ENCODE data around the gene GABPB1. TPM values are rescaled to one million over a fixed set of nuclear protein-coding genes. Genes with fewer than 3 reads are reported as not detected.
A peak's percentile ranks its signal among the peaks of the same experiment; 100 is the strongest.

Gene GABPB1
- total and polyA plus RNA-seq, 10 of the 15 experiments (the other 5 are each of a cell fraction or from before 2014, with no cell fraction given), result 13.9 to 48.2 (median 39.8) TPM

GRCh38 chr15:50244153-50244552 is 110.8 kb downstream of the GABPB1 start:
- FAIRE-seq, result no peak
- Histone ChIP-seq H3K4me3 (no peak overlapping the region), H3K27ac (ENCODE audit: control insufficient read depth, insufficient read depth) (no peak overlapping the region), H2AFZ (ENCODE audit: control insufficient read depth, low read depth, low read length) (no peak overlapping the region), H4K20me1 (ENCODE audit: control insufficient read depth, insufficient read depth) (no peaks in the 10 kb centered on the region), H3K27me3 (replicated peaks in 1 of 2; ENCODE audit: control insufficient read depth in 2 of 2, insufficient read depth in 2 of 2, low read length in 1 of 2) (no peaks in the 10 kb centered on the region), H3K79me2 (ENCODE audit: control insufficient read depth, insufficient read depth, low read length) (no peaks in the 10 kb centered on the region), H3K4me1 (ENCODE audit: control insufficient read depth, insufficient read depth, low read length) (peaks cover 8% of the 10 kb centered on the region), H3K4me2 (ENCODE audit: control insufficient read depth, insufficient read depth) (no peak overlapping the region), H3K9ac (ENCODE audit: control insufficient read depth, insufficient read depth, low read length) (no peak overlapping the region), H3K36me3 (ENCODE audit: control insufficient read depth in 2 of 2, insufficient read depth in 2 of 2, low read length in 1 of 2) (no peaks in the 10 kb centered on the region), H3K9me3 (replicated peaks; ENCODE audit: control insufficient read depth, insufficient read depth, low read length) (no peaks in the 10 kb centered on the region)
- TF ChIP-seq MYB (IDR thresholded peaks at IDR 0.05; ENCODE audit: borderline replicate concordance, low read depth, low read length) (no peak), ZNF384 (IDR thresholded peaks at IDR 0.05; ENCODE audit: borderline replicate concordance, low read depth, low read length) (no peak)
- 100% methylated on average over 1 of the region's 1 CpG for WGBS (ENCODE audit: insufficient coverage, insufficient replicate concordance, low lambda C conversion rate, missing lambda C conversion rate)
- ATAC-seq, result no peak
- SMC1A ChIA-PET (ENCODE audit: uncharacterized antibody, unreplicated experiment), result no interaction called here
- no TSS peak for BruUV-seq (replicated peaks)
- RAD21 ChIA-PET (ENCODE audit: unreplicated experiment), result no interaction called here
- in situ Hi-C loops (cut with MboI), result no loop called here
- CTCF ChIA-PET, result no interaction called here
- intact Hi-C loops (cut with micrococcal nuclease; ENCODE audit: unreplicated experiment), result no loop called here
- POLR2A ChIA-PET, result no interaction called here
- DNase-seq (ENCODE audit: low read depth, low spot score), result no peak

- in situ Hi-C loops (cut with MboI), result no loop called here
- Histone ChIP-seq H3K27me3 (replicated peaks in 1 of 2; ENCODE audit: control insufficient read depth in 2 of 2, insufficient read depth in 2 of 2, low read length in 1 of 2) (no peaks in the 10 kb centered on the region), H3K9me3 (replicated peaks; ENCODE audit: control insufficient read depth, insufficient read depth, low read length) (no peaks in the 10 kb centered on the region), H4K20me1 (ENCODE audit: control insufficient read depth, insufficient read depth) (no peaks in the 10 kb centered on the region), H3K4me1 (ENCODE audit: control insufficient read depth, insufficient read depth, low read length) (no peaks in the 10 kb centered on the region), H3K4me3 (no peak overlapping the region), H3K27ac (ENCODE audit: control insufficient read depth, insufficient read depth) (no peak overlapping the region), H3K79me2 (ENCODE audit: control insufficient read depth, insufficient read depth, low read length) (no peaks in the 10 kb centered on the region), H3K36me3 (ENCODE audit: control insufficient read depth in 2 of 2, insufficient read depth in 2 of 2, low read length in 1 of 2) (no peaks in the 10 kb centered on the region), H3K9ac (ENCODE audit: control insufficient read depth, insufficient read depth, low read length) (no peak overlapping the region), H3K4me2 (ENCODE audit: control insufficient read depth, insufficient read depth) (no peak overlapping the region), H2AFZ (ENCODE audit: control insufficient read depth, low read depth, low read length) (no peak overlapping the region)
- BruUV-seq (replicated peaks), result no TSS peak
- intact Hi-C loops (cut with micrococcal nuclease; ENCODE audit: unreplicated experiment), result no loop called here
- DNase-seq (ENCODE audit: low read depth, low spot score) (no peak), ATAC-seq (peak; percentile 33), FAIRE-seq (no peak)
- ChIA-PET CTCF (interaction anchor here (0.5 to 1.5 kb wide), 4 partner anchors 59 to 473 kb away, joined by 3 to 5 read pairs (median 3); no protein-coding TSS in a partner anchor), RAD21 (ENCODE audit: unreplicated experiment) (interaction anchor here (0.7 to 1.5 kb wide), 4 partner anchors 19 to 74 kb away, joined by 3 to 6 read pairs (median 3); partner anchors contain the start of gene SLC27A2), POLR2A (no interaction called here), SMC1A (ENCODE audit: uncharacterized antibody, unreplicated experiment) (interaction anchor here (1.1 to 1.5 kb wide), 3 partner anchors 12 to 74 kb away, joined by 3 to 5 read pairs (median 4); no protein-coding TSS in a partner anchor)
- 51% methylated on average over 5 of the region's 5 CpGs for WGBS (ENCODE audit: insufficient coverage, insufficient replicate concordance, low lambda C conversion rate, missing lambda C conversion rate)
- TF ChIP-seq TAF1 (IDR thresholded peaks at IDR 0.05; ENCODE audit: borderline replicate concordance, low read depth, low read length), result no peak
- no peak for TF ChIP-seq KLF5 (IDR thresholded peaks at IDR 0.05; ENCODE audit: partially characterized antibody)
- TF ChIP-seq RAD21 (IDR thresholded peaks at IDR 0.05; ENCODE audit: insufficient read depth, low read depth, low read length), result no peak
- no peak for TF ChIP-seq NR2C2 (IDR thresholded peaks at IDR 0.05; ENCODE audit: borderline replicate concordance, control insufficient read depth, insufficient read length, low read depth)
- TF ChIP-seq ZNF274 (IDR thresholded peaks at IDR 0.05; ENCODE audit: insufficient read depth, insufficient read length), result no peak
- TF ChIP-seq STAT1 (conservative IDR thresholded peaks at IDR 0.05), result no peak
- no peak for TF ChIP-seq RBBP5 (conservative IDR thresholded peaks at IDR 0.05)
- no peak for TF ChIP-seq CBX3 (IDR thresholded peaks at IDR 0.05; ENCODE audit: borderline replicate concordance, low read depth)
- TF ChIP-seq SIX5 (IDR thresholded peaks at IDR 0.05; ENCODE audit: low read depth, low read length, severe bottlenecking), result no peak
- TF ChIP-seq ATF7 (IDR thresholded peaks at IDR 0.05; ENCODE audit: low read depth), result no peak
- no peak for TF ChIP-seq ATF2 (IDR thresholded peaks at IDR 0.05; ENCODE audit: low read length)
- TF ChIP-seq ESRRA (IDR thresholded peaks at IDR 0.05; ENCODE audit: low read length), result no peak
- no peak for TF ChIP-seq MYB (IDR thresholded peaks at IDR 0.05; ENCODE audit: borderline replicate concordance, low read depth, low read length)
- no peak for TF ChIP-seq NR2C1 (IDR thresholded peaks at IDR 0.05)
- TF ChIP-seq IKZF2 (IDR thresholded peaks at IDR 0.05), result no peak
- TF ChIP-seq CHD4 (IDR thresholded peaks at IDR 0.05), result no peak
- TF ChIP-seq CREB1 (IDR thresholded peaks at IDR 0.05; ENCODE audit: low read depth), result no peak
These were observed 113.1 kb downstream of the GABPB1 start for GRCh38 chr15:50241684-50242450.

Measured in GM12878 (cell line).